NCI-H2196 treated with DMSO at 0.1 percent for 48 hours (cell line): Measurements from ENCODE around the gene CCDC74A.
"Not testable (repeated sequence)": the region's sequence is repeated elsewhere in the genome, so short reads cannot be mapped to it uniquely, and the experiment has no call there.

Experiments used
- DNase-seq: peaks from one replicate; lab custom pipeline; 2025; ENCODE audit not compliant: unreplicated experiment; lab: John Stamatoyannopoulos, UW

The CCDC74A gene

DNA sequence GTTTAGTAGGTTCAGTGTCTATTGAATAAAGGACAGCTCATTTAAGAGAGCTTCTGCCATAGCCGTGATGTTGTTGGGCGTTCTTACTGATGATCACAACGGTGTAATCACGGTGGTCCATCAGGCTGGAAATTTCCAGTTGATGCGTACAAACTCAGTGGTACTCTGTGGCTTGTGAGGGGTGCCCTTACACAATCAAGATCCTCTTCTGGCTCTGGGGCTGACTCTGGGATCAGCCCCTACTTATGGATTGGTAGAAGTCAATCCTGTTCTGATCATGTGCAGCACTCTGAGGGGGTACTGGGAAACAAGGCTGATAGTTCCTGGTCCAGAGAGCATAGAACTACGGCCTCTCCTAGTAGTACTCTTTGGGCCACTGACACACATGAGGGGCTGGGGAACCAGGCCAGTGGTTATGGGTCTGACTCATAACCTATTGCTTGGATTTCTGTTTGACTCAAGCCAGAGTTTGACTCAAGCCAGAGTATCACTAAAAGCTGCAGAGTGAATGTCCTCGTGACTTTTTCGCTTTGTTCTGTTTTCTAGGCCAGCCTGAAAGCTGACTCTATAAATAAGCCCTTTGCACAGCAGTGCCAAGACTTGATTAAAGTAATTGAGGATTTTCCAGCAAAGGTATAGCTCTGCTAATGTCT, 29.2 kb upstream of the CCDC74A start:
- not testable (repeated sequence) for DNase-seq

DNA sequence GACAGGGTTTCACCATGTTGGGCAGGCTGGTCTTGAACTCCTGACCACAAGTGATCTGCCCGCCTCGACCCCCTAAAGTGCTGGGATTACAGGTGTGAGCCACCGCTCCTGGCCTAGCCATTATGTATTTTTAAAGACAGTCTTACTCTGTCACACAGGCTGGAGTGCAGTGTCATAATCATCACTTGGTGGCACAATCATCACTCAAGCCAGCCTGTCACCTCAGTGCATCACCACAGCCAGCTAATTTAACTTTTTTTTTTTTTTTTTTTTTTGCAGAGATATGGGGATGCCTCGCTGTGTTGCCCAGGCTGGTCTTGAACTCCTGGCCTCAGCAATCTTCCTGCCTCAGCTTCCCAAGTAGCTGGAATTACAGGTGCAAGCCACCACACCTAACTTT, 24.1 kb upstream of the CCDC74A start:
- not testable (repeated sequence) for DNase-seq

DNA sequence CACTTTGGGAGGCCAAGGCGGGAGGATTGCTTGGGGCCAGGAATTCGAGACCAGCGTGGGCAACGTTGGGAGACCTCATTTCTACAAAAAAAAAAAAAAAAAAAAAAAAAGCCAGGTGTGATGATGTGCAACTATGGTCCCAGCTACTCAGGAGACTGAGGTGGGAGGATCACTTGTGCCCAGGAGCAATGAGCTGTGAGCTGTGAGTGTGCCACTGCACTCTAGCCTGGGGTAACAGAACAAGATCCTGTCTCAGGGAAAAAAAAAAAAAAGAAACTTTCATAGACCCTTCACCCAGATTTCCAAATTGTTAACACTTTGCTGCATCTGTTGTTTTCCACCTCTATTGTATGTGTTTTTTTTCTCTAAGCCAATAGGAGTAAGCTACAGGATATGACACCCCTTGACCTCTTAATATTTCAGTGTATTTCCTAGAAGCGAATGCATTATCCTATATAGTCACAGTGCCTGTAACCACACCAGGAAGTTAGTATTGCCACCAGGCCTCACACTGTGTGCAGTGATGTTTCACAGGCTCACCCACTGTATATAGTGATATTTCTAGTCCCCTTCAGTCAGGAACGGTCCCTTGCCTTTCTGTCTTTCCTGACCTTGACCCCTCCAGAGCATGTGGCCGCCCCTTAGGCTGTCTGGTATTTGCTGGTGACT, 23.5 kb upstream of the CCDC74A start:
- DNase-seq = not testable (repeated sequence)

DNA sequence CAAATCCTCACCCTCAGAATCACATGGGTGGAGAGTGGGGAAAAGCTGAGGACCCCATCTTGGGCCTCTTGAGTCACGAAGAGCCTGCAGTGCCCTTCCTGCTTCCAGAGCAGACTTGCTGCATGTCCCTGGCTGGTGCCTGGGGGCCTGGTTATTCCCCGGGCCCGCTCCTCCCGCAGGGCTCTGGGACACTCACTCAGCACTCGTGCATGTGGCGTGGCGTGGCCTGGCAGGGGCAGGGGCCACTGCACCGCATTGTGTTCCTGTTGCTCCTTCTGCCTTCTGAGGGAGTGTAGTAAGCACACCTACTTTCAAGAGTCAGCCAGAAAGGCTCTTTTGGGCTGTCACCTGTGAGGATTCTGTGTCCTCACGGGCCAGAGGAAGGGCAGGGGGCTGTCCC, 18.1 kb upstream of the CCDC74A start:
- DNase-seq = no peak

DNA sequence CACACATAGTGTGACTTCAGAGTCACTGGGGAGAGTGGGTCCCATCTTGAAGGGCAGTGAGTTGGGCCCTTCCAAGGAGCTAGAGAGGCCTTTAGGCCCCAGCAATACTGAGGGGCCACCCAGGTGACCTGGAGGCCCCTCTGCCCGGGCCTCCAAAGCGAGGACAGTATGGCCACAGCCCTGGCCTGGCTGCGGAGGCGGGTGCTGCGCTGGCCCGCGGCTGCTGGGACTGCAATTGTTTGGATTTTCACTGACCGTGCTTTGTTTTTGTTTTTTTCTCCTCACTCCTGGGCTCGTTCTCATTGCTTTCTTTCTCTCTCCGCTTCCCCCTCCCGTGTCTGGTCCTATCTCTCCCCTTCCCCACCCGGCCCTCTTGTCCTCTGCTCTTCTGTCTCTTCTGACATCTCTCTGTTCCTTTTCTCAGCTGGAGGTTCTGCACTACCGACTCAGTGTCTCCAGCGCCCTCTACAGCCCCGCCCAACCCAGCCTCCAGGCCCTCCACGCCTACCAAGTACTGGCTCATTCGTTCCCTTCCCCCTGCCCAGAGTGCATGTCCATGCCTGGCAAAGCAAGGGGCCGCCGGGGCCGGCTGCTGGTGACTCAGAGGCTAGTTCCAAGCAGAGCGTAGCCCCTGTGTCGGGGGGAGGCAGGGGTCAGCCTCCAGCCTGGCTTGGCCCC, 16.3 kb upstream of the CCDC74A start:
- not testable (repeated sequence) for DNase-seq

DNA sequence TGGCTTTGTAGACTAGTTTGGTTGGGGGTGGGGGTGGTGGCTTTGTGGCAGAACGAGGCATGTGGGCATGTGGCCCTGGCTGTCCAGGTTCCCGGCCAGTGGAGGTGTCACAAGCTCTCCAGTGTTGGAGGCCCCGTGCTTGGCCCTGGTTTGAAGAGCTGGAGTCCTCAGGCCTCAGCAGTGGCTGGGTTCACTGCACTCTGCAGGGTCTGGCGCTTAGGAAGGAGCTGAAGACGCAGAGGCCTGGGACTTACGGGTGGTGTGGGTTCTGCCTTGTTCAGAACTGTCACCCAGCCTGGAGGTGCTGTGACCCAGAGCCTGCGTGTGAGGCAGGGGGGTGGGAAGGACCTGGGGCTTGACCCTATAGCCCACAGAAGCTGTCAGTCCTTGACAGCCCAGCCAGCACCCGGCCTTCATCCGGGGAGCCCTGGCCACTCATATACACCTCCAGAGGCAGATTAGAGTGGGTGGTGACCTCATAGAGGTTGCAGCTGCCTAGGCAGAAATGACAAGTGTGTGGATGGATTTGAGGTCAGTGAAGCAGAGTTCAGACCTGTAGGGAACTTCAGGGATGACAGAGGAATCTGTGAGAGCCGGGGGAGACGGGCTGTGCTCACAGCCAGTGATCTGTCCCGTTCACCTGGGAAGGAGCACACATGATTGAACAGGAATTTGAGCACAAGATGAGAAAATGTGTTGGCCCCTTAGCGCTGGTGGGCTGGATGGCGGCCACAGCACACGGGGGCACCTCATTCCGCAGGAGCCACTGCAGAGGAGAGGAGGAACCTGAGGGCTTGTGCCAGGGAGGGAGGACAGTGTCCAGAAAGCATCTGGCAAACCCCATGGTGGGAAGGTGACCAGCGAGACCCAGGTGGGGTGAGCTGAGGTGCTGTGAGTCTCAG, 15.5 kb upstream of the CCDC74A start:
- not testable (repeated sequence) for DNase-seq

DNA sequence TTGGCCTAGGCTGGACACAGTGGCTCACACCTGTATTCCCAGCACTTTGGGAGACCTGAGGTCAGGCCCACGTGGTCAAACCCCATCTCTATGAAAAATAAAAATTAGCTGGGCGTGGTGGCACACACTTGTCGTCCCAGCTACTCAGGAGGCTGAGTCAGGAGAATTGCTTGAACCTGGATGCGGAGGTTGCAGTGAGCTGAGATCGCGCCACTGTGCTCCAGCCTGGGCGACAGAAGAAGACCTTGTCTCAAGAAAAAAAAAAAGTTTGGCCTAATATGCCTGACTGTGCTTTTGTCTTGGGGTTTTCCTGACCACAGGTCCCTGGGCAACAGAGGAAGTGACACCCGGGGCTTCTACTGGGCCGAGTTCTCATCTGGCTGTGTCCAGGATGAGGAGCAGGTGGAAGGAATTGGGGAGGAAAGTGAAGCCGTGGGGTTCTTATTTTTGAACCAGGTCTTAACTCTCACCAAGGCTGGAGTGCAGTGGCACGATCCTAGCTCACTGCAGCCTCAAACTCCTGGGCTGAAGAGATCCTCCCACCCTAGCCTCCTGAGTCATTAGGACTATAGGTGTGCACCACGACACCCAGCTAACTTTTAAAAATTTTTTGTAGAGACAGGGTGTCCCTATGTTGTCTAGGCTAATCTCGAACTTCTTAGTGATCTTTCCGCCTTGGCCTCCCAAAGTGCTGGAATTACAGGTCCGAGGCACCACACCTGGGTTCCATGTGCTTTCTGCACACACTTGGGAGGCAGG, 13.1 kb upstream of the CCDC74A start:
- DNase-seq = not testable (repeated sequence)

DNA sequence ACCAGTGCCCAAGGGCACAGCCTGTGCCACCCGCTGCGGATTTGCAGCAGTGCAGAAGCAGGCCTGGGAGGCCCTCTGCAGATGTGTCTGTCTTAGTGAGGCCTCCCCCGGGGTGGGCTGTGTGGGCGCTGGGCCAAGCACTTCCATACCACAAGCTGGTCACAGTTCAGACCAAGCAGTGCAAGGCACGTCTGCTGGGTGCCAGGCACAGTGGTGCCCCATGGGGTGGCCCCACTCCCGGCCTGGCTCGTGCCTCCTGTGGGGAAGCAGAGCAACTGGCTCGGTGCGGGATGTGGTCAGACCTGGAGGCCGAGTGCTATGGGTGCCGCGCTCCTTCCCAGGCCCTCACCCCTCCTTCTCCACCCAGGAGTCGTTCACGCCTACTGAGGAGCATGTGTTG, 12.5 kb upstream of the CCDC74A start:
- DNase-seq = peak; percentile 15

DNA sequence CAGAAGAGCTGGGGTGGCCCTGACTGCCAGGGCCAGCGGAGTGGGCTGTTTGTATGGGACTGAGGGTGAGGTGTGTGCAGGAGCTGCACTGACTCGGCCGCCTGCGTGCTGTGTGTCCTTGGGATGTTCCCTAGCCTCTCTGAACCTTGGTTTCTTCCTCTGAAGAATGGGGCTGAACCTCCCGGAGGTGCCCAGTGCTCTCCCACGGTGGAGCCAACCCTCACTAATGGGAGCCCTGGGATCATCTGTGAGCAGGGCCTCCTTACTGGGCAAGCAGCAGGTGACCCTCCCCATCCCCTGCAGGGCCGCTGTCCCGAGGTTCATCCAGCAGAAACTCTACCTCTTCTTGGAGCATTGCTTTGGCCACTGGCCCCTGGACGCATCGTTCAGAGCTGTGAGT, 11.7 kb upstream of the CCDC74A start:
- DNase-seq = no peak

DNA sequence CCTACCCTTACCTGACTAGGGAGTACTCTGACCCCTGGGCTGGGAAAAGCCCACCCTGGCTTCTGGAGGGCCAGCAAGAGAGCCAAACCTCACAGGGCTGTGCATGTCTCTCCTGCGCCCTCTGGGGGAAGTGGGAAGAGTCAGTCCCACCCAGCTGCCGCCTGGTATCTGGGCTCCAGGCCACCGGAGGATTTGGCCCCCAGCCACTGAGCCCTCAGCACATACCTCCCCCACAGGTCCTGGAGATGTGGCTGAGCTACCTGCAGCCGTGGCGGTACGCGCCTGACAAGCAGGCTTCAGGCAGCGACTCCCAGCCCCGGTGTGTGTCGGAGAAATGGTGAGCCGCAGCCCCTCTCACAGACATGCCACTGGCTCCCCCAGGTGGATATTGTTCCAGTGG, 11.1 kb upstream of the CCDC74A start:
- DNase-seq = peak; percentile 50

DNA sequence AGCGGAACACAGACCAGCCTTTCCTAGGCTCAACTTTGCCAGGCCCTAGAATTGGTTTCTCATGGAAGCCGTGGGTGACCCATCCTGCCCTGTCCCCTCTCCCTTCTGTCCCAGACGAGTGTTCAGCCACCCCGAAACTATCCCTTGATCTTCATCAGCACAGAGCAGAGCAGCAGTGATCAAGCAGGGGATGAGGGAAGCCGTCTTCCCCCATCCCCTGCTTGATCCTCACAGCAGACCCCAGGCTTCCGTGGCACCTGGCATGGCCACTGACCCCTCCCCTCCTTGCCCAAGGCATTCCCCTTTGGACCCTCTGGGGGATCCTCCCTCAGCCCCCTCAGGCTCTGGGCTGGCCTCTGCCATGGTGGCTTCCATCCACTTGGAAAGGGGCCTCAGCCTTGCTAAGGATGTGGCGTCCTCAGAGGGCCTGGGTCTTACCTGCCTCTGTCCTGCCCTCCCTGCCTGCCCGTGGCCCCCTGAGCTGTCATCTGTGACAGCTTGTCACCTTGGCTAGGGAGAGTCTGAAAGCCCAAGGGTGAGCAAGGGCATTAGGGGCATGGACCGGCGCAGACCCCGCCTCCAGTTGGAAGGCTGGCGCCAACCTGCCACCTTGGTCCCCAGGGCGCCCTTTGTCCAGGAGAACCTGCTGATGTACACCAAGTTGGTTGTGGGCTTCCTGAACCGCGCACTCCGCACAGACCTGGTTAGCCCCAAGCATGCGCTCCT, 10.4 kb upstream of the CCDC74A start:
- DNase-seq = no peak

DNA sequence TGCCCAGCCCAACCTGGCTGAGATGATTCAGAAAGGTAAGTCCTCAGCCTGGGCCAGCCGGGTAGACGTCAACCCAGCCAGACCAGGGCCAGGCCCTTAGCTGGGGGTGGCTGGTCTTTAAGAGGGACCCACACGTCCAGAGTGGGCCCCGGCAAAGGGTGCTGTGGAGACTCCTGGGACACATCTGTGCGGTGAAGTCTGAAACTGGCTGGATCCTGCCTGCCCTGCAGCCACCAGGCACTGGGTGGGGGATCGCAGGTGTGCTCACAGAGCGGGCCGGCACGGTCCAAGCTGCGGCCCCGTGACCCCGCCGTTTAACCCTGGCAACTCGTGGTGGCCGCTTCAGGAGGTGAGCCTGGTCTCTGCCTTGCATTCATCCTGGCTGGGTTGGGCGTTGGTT, 9.8 kb upstream of the CCDC74A start:
- not testable (repeated sequence) for DNase-seq

DNA sequence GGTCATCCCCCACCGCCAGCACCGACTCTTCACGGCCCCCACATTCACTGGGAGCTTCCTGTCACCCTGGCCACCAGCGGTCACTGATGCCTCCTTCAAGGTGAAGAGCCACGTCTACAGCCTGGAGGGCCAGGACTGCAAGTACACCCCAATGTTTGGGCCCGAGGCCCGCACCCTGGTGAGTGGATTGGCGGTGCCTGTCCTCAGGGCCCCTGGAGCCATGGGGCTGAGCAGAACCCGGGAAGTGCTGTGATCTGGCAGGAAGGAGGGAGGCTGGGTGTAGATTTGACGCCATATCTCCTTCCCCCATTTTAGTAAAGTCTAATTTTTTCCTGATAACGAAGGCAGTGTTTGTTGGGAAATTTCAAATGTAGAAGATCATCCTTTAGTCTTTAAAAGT, 9.2 kb upstream of the CCDC74A start:
- not testable (repeated sequence) for DNase-seq

DNA sequence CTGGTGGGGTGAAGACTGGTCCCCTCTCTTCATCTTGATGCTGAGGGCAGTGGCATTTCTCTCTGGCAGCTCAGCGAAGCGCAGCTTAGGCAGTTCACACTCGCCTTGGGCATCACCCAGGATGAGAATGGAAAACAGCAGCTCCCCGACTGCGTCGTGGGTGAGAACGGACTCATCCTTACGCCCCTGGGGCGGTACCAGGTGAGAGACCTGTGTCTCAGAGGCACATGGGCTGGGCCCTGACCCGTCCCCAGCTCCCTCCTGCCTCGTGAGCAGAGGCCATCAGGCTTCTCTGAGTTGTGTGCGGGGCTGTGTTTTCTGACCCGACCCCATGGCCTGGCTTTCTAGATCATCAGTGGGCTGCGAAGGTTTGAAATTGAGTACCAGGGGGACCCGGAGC, 8.2 kb upstream of the CCDC74A start:
- DNase-seq = no peak

DNA sequence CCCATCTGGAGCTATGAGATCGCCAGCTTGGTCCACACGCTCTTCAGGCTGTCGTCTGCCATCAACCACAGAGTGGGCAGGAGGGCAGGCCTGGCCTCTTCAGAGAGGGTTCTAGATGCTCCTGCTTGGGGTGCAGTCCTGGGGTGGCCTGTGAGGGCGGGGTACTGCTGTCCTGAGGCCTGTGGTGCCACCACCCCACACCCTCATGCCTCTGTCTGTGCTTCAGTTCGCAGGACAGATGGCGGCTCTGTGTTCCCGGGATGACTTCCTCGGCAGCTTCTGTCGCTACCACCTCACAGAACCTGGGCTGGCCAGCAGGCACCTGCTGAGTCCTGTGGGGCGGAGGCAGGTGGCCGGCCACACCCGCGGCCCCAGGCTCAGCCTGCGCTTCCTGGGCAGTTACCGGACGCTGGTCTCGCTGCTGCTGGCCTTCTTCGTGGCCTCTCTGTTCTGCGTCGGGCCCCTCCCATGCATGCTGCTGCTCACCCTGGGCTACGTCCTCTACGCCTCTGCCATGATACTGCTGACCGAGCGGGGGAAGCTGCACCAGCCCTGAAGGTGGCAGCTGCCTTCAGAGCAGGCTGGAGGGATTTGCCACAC, 7.7 kb upstream of the CCDC74A start:
- not testable (repeated sequence) for DNase-seq

DNA sequence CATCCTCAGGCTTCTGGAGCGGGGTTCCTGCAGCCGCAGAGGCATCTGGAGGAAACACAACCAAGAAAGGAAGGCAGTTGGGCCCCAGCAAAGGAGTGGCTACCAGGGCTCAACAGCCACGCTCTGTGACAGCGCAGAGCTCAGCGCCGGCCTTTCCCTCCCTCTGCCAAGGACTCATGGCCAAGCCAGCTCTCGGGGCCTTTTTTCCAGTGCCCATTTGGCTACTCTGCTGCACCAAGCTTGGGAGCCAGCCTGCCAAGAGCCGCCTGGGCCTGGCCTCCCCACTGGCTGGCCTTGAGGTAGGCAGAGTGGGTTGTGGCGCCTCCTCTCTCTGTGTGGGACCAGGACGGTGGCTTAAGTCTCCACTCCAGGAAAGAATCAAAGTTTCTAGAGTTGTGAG, 7.2 kb upstream of the CCDC74A start:
- no peak for DNase-seq

DNA sequence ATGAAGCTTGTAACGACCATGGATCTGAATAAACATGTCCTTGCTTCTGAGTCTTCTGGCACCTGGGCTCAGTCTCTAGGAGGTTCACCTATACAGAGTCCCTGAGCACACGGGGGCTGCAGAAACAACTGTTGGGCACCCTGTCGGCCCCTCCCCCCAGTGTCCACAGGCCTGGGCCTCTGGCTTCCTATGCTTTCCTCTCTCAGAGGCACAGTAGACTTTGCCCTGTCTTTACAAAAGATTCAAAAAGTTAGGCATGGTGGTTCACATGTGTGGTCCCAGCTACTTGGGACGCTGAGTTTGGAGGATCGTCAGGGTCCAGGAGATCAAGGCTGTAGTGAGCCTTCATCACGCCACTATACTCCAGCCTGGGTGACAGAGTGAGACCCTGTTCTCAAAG, 6.2 kb upstream of the CCDC74A start:
- DNase-seq = not testable (repeated sequence)

DNA sequence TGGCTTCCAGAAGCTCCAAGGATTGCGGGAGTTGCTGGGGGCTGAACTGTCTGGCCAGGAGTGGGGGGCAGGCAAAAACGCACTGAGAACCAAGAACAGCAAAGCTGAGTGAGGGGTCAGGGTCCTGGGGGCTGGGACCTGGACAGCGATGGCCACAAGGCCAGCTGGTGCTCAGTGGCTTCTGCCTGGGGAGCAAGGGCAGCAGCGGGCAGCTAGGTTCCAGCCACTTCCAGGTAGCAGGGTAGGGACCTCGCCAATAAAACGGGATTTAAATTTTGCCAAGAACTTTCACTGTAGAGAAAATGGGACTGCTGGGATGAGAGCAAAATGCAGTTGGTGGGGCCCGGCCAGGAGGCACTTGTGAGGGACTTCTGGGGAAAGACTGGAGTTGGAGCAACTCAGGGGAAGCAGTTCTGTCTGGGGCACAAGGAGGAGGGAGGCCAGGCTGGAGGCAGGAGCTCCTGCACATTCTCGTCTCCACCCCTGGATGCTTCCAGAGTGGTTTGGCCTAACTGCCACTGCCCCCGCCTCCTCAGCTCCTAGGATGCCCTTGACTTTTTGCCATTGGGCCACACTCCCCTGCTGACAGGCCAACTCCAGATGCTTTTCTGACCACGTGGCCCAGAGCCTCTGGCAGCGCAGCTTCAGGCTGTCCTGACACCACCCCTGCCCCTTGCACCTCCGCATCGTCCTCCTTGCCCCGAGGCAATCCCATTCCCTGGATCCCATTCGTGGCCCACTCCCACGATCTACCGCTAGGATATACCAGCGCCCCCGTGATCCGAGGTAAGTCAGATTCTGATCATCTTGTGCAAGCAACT, 5.5 kb upstream of the CCDC74A start:
- no peak for DNase-seq

DNA sequence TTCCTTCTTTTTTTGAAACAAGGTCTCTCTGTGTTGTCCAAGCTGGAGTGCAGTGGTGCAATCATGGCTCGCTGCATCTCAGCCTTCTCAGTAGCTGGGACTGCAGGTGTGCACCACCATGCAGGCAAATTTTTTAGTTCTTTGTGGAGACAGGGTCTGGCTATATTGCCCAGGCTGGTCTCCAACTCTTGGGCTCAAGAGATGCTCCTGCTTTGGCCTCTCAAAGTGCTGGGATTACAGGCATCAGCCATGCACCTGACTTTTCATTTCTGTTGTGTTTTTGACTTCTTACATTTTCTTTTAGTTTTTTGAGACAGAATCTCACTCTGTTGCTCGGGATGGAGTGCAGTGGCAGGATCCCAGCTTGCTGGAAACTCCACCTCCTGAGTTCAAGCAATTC, 2.4 kb upstream of the CCDC74A start:
- not testable (repeated sequence) for DNase-seq
